Anterior cingulate cortex (tissue), 58 donors: ENCODE data around the gene MAP4.
A peak's percentile ranks its signal among the peaks of the same experiment; 100 is the strongest.
"Not testable (repeated sequence)": the region's sequence is repeated elsewhere in the genome, so short reads cannot be mapped to it uniquely, and the experiment has no call there.

Experiments used
- DNase-seq, 58 donors: peaks; one replicate each; lab custom pipeline; 2025; lab: John Stamatoyannopoulos, UW

Gene MAP4

DNA sequence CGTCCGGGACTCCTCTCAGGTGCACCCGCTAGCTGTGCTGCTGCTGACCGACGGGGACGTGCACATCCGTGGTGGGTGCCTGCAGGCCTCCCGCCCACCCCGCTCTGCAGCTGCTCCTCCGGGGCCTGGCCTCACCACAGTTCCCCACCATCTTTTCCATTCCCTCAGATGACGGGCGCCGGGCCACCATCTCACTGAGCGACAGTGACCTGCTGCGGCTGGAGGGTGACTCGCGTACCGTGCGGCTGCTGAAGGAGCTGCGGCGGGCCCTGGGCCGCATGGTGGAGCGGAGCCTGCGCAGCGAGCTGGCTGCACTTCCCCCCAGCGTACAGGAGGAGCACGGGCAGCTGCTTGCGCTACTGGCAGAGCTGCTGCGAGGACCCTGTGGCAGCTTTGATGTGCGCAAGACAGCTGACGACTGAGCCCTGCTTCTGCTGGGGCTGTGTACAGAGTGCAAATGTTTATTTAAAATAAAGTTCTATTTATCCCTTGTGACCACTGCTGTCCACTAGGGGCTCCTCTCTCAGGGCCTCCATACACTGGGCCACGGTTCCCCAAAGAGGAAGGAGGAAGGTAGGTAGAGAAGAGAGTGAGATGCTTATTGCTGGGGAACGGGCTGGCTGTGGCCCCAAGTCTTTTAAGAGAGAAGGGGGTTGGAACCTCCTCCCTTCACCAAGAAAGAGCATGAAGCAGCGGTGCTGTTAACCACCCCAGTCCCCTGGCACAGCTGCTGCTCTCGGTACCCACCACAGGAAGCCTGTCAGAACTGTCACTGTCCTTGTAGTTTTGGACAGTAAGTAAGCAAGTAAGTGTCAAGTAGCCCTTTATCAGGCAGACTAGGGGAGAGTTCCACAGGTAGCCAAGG, 166.3 kb downstream of the MAP4 start:
- no peak for DNase-seq

DNA sequence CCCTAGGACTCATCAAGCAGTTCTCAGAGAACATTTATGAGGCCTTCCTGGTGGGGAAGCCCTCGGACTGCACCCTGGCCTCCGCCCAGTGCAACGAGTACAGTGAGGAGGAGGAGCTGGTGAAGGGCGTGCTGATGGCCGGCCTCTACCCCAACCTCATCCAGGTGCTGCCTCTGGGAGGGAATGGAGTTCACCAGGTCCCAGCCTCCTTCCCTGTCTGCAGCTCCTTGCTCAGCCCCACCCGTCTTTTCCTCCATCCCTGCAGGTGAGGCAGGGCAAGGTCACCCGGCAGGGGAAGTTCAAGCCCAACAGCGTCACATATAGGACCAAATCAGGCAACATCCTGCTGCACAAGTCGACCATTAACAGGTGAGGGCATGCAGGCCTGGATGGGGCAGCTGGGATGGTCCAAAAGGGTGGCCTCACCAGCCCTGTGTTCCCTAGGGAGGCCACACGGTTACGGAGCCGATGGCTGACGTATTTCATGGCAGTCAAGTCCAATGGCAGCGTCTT, 167.0 kb downstream of the MAP4 start:
- no peak for DNase-seq

DNA sequence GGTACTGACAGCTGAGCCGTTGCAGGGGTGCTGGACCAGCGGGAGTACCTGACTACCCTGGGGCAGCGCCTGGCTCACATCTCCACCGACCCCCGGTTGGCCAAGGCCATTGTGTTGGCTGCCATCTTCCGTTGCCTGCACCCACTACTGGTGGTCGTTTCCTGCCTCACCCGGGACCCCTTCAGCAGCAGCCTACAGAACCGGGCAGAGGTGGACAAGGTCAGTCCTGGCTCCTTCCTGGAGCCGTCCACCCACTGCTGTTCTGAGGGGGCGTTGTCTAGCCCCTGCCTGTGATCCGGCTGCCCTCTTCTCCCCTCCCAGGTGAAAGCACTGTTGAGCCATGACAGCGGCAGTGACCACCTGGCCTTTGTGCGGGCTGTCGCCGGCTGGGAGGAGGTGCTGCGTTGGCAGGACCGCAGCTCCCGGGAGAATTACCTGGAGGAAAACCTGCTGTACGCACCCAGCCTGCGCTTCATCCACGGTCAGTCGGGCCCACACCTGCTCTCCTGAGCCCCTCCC, 167.6 kb downstream of the MAP4 start:
- no peak for DNase-seq

DNA sequence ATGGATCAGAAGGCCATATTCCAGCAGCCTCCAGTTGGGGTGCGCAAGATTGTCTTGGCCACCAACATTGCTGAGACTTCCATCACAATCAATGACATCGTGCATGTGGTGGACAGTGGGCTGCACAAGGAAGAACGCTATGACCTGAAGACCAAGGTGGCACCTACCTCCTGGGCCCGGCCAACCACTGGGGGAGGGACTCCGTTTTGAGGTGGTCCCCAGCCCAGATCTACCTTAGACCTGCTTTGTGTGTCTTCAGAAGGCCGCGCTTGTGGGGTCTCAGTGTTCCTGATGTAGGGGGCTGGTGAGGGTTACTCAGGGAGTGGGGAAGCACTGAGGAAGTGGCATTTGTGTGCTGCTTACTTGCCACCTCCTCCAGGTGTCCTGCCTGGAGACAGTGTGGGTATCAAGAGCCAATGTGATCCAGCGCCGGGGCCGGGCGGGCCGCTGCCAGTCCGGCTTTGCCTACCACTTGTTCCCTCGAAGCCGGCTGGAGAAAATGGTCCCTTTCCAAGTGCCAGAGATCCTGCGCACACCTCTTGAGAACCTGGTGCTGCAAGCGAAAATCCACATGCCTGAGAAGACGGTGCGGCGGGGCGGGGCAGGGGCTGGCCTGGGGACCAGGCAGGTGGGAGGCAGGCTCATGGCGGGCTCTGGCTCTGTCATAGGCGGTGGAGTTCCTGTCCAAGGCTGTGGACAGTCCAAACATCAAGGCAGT, 168.3 kb downstream of the MAP4 start:
- DNase-seq, result no peak

DNA sequence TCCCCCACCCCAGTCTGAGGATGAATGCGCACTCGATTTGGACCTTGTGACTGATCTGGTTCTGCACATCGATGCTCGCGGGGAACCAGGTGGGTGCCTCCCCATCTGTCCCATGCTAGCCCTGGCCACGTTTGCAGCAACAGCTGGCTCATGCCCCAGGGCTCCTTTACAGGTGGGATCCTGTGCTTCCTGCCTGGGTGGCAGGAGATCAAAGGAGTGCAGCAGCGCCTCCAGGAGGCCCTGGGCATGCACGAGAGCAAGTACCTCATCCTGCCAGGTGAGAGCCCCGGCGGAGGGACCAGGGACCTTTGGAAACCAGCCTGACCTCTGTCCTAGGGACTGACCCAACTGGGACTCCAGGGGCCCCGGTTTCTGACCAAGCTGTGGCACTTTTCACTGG, 169.0 kb downstream of the MAP4 start:
- DNase-seq, result no peak

DNA sequence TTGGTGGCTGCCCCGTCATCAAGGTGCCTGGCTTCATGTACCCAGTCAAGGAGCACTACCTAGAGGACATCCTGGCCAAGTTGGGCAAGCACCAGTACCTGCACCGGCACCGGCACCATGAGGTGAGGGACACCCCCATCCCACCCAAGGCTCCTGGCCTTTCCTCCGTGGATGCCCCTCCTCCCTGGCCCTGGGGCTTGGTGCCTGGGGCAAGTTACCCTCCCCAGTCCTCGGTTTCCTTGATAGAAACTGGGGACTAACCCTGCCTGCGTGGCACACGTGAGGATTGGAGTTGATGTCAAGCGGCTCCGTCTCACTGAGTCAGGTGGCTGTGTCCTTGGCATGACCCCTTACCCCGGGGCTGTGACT, 169.4 kb downstream of the MAP4 start:
- no peak for DNase-seq

DNA sequence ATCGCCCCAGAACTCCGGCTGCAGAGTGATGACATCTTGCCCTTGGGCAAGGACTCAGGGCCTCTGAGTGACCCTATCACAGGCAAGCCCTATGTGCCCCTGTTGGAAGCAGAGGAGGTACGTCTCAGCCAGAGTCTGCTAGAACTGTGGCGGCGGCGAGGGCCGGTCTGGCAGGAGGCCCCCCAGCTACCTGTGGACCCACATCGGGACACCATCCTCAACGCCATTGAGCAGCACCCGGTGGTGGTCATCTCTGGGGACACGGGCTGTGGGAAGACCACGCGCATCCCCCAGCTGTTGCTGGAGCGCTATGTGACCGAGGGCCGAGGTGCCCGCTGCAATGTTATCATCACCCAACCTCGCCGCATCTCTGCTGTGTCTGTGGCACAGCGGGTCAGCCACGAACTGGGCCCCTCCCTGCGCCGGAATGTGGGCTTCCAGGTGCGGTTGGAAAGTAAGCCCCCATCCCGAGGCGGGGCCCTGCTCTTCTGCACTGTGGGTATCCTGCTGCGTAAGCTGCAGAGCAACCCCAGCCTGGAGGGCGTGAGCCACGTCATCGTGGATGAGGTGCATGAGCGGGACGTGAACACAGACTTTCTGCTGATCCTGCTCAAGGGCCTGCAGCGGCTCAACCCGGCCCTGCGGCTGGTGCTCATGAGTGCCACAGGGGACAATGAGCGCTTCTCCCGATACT, 169.9 kb downstream of the MAP4 start:
- DNase-seq, result no peak

DNA sequence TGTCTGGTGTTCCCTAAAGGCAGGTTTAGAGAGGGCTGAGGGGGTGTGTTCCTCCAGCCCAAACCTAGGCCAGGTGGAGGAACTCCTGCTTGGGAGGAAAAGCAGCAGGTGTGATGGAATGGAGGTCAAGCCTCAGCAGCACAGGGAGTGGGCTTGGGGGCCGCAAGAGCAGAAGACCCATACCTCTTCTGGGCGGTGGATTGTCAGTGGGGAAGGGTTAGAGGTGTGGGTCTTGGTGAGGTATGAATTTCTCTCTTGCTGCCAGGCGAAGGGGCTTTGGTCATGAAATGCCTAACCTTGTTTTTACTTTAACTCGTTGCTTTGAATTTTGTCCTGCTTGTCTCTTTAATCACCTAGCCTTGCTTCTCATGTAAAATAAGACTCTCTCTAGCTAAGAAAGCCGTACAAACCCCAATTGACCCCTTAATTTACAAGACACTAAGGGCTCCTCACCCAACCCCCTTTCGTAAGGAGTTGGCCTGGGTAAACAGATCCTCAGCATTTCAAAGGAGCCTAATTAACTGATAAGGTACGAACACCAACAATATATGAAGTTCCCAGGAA, 174.3 kb downstream of the MAP4 start:
- DNase-seq, result no peak

DNA sequence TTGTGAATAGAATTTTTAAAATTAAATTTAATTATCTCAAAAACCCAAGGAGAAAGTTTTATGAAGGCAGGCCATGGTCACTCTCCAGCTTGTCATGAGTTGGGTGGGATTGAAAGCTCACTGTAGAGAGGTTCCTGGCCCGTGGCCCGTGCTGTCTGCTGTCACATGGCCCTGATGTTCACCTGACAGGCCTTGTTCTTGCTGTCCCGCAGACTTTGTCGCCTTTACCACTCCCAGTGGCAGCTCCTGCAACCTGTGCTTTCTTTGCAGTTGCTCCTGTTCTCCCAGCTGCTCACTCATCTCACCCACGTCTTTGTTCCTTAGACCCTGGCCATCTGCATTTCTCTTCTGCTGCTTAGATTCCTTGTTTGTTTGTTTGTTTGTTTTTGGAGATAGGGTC, 177.7 kb downstream of the MAP4 start:
- no peak for DNase-seq

DNA sequence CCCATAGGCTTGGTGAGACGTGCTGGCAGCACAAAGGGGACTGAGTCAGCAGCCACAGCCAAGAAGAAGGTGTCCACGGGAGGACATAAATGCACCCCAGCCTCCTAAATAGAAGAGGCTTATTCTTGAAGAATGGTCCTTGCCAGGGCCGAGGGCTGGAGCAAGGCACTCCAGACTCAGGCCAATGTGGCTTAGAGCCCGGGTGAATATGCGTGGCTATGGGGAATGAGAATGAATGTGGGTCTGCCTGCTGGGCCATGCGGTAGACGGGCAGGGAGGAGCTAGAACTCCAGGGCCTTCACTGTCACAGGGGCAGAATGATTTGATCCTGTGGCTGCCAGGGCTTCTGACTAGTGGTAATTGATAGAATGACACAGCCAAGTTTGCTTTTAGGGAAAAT, 179.2 kb downstream of the MAP4 start:
- DNase-seq, result peak in 36 of 58 donors; percentile 10 to 84 (median 39)

DNA sequence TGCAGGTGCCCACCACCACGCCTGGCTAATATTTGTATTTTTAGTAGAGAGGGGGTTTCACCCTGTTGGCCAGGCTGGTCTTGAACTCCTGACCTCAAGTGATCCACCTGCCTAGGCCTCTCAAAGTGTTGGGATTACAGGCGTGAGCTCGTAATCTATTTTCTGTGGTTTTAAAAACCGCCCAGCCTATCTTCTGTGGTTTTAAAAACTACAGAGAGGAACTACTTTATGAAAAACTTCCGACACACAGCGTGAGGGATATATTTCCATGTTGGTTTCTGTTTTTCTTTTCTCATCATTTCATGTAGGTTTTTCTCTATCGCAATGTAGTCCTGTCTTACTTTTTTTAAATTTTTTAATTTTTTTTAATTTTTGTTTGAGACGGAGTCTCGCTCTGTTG, 186.7 kb downstream of the MAP4 start:
- not testable (repeated sequence) for DNase-seq

DNA sequence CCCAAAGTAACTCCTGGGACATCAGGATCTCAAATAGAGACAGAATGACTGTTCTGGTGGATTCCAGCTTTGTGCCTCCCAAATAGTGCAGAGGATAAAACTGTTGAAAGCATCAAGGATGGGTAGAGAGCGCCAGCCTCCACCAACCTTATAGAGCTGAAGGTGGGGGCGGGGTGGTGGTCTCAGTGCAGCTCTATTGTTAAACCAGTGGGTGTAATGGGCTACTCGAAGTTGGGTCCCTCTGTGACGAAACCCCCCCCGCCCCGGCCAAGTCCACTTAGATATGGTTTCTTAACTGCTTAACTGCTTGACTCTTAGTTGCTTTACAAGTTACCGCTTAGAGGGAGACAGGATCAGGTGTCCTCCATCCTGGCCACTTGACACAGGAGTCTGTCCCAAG, 190.6 kb downstream of the MAP4 start:
- no peak for DNase-seq

DNA sequence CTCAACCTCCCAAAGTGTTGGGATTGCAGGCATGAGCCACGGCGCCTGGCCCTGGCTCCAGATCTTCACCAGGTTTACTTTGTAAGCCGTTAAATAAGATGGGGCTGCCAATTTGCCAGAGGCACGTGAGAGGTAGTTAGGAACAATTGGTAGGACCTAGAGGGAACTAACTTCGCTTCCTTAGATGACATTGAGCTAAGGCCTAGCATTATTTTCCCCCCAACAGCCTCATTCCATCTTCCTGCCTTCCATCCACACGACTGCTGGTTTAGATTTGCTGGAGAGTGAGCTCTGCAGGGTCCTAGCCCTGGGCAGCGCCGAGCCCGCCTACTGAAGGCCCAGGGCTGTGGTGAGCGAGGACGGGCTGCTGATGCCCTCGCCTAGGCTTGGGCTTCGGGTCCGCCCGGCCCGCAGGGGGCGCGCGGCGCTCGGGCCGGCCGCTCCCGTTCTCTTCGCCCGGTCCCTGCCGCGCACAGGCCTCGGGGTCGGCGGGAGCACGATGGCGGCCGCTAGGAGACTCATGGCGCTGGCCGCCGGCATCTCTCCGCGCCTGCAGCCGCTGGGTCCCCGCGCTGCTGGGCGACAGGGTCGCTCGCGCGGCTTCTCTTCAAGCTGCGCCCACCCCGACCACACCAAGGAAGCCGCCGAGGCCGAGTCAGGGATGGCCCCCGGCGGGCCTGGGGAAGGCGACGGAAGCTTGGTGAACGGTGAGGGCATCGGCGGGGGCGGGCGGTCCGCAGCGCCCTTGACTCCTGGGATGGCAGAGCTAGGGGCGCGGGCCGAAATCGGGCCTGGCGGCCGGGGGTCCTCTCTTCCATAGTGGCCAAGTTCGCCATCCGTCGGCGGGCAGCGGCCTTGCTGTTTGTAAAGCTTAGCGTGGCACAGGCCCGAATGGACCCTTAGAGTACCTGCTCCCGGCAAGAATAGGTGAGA, 191.4 kb downstream of the MAP4 start:
- DNase-seq, result peak in 56 of 58 donors; percentile 10 to 83 (median 63)

DNA sequence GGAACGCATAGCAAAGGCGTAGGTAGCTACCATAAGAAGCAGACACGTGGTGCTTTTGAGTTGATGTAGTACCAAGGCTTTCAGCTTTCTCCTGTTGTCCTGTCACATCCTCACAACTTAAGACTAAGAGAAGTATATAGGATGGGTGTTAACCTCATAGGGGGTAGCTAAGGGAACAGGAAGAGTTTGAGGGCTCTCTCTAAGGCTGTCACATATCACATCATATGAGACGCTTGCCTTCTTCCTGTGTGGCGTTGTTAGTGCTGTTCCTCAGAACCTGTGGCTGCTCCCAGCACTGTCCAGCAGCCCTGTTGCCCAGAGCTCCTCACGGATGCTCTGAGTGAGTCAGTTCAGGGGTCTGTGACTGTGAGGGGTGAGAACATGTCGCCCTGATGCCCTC, 198.6 kb downstream of the MAP4 start:
- DNase-seq, result no peak

DNA sequence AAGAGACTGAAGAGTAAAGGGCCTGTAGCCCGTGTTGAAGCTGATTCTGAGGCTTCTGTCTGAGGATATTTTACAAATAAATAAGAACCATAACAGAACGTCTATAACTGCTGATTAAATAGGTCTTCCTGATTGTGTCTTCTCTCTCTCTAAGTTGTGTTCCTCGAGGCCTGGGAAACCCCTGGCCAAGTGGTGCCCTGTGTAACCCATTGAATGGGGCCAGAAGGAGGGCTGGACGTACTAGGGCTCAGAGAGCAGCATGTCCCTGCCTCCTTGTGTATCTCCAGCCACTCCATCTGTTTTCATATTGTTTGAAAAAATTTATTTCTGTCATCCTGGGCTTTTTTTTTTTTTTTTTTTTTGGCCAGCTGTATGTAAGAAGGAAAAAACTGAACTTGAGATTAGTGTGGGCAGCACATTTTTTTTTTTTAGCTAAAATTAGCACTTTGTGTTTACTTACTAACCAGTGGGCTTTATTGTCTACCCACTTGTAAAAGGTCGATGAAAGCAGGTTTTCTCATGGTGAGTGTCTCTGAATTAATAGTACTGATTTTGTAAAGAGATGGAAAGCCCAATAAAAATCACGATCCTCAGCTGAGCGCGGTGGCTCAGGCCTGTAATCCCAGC, 202.6 kb downstream of the MAP4 start:
- DNase-seq, result peak in 1 of 58 donors; percentile 5

DNA sequence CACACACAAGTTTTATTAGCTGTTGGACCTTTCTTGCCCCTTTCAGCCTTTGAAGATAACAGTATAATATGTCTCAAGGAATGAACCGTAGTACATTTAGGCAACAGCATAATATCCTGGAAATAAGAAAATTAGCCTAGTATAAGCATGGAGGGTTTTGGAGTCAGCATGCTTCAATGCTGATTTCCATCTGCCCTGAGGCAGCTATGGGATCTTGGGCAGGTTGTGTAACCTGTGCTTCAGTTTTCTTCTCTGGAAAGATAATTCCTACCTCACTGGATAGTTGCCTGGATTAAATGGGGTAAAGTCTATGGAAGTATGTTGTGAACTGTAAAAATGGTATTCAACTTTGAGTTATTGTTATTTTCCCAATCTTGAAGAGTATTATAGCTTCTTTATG, 211.6 kb downstream of the MAP4 start:
- no peak for DNase-seq

DNA sequence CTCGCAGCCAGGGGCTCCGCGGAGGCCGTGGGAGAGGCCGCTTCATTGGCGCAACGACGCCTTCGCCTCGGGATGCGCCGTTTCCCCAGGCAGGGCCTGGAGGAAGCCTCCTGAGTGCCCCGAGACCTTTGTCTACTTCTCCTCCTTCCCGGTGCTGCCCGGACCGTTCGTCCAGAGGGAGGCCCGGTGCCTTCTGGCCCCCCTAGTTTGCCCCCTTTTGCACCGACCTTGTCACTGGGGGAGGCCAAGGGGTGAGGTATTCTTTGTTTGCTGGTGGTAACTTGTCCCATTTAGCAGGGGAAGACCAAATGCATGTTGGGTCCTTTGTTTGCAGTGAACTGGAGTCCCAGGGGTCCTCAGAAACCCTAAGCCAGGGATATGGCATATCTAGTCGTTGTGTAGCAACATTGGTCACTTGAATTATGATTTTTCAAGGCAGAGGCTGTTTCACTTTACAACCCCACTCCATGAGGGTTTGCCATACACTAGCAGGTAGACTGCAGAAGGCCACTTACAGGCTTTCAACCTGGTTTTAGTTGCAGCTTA, 212.7 kb downstream of the MAP4 start:
- DNase-seq, result peak in 1 of 58 donors; percentile 44

DNA sequence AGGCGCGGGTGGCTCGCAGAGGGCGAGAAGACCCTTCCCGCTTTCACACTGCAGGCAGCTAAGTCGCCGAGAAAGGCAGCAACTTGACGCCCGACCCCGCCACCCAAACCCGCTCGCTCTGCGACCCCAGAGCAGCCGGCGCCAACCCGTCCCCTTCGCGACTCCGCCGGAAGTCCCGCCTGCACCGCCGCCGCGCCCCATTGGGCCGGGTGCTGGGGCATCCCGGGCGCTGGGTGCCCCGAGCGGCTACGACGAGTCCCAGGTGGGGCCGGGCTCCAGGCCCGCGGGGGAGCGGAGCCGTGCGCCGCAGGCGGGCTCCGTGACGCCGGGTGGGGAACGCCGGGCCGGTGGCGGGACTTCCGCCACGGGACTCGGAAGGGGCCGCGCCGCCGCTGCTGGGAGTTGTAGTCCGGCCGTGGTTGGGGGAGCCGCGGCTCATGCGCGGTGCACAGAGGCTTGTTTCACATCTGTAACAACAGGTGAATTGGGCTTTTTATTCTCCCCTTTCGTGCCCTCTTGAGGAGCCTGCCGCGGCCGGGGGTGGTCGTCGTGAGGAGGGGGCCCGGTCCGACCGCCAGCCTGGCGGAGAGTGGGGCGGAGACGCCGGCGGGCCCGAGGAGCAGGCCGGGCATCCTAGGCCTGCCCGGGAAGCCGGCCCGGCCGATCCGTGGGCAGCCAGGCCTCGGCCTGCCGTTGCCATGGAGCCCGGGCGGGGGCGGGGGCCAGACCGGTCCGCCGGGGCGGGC, 213.3 kb downstream of the MAP4 start, which contains the start of gene DHX30:
Gene DHX30 (plus strand): TSS at position 405 of the 746 bp plus-strand sequence. CDS start 7,546 bp downstream, outside the sequence.
- DNase-seq, result peak; percentile 34 to 94 (median 86)
